MV-4-11 (cell line): ENCODE results near the gene DHRS13.
"Not testable (repeated sequence)": the region's sequence is repeated elsewhere in the genome, so short reads cannot be mapped to it uniquely, and the experiment has no call there.

Experiments
- DNase-seq: peaks from one replicate; lab custom pipeline; 2025; lab: John Stamatoyannopoulos, UW

DHRS13 gene

GRCh38 chr17:28857905-28858800, 44.7 kb downstream of the DHRS13 start:
- no peak for DNase-seq

DNA sequence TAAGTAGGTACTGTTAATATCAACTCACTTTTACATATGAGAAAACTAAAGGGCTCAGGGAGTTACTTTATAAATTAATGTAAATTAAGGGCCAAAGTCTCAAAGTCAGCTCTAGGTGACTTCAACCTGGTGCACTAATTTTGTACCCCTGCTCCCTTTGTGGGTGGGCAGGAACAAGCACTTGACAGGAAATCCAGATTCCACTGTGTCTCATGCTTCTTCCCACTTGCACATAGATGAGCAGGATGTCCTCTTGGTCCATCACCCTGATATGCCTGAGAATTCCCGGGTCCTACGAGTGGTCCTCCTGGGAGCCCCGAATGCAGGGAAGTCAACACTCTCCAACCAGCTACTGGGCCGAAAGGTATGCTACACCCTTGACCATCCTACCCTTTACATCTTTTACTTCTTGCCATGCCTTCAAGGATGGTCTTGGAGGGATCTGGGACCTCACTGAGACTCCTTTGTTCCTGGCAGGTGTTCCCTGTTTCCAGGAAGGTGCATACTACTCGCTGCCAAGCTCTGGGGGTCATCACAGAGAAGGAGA, 46.8 kb downstream of the DHRS13 start:
- no peak for DNase-seq

GRCh38 chr17:28855336-28855679, 47.6 kb downstream of the DHRS13 start:
- DNase-seq, result no peak

DNA sequence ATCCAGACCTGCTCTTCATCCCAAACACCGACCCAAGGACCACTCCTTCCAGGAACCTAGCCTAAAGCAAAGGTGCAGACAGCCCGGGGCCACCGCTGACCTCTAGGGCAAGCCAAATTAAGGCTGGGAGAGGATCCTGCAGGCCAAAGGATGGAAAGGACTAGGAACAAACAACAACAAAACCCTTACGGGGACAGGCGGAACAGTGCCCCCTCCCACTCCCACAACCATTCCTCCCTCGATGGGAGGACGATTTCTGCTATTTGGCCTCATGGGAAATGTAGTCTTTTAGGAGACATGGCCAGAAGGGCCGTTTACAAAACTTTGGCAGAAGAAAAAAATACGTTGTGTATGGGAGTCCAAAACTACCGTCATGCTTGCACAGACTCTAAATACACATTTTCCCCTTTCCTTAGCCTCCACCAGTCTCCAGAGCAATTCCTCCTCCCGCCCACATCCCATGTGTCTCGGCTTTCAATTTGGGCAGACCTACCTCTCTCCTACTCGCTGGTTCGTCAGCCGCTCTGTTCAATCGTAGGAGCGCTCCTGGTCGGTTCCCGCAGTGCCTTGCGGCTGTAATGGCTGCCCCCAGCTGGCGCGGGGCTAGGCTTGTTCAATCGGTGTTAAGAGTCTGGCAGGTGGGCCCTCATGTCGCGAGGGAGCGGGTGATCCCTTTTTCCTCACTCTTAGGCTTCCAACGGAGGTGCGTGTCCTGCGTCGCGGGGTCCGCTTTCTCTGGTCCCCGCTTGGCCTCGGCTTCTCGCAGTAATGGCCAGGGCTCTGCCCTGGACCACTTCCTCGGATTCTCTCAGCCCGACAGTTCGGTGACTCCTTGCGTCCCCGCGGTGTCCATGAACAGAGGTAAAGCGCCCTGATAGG, 48.2 kb downstream of the DHRS13 start, which contains the start of gene ERAL1:
Gene ERAL1 (plus strand): TSS at position 560 of the 879 bp plus-strand sequence. CDS start 19 bp downstream, at position 579.
- DNase-seq, result peak; percentile 83

- DNase-seq, result no peak
Observed at GRCh38 chr17:28853295-28853694, 49.6 kb downstream of the DHRS13 start.

DNA sequence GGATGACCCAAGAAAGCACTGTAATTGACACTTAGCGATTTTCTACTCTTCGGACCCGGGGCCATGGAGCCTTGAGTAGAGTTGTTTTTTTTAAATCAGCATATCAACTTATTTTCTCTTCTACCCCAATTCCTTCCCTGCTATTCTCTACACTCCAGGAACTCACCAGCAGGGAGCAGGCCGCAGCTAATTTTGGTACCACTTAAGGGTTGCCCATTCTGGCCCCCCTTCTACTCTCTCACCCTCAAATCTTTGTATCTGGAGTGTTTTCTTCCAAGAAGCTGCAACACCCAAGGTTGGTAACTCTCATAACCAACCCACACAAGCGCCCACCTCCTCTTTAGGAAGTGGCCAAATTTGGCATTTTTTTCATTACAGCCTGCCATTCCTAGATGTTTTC, 53.6 kb downstream of the DHRS13 start:
- DNase-seq, result no peak

DNA sequence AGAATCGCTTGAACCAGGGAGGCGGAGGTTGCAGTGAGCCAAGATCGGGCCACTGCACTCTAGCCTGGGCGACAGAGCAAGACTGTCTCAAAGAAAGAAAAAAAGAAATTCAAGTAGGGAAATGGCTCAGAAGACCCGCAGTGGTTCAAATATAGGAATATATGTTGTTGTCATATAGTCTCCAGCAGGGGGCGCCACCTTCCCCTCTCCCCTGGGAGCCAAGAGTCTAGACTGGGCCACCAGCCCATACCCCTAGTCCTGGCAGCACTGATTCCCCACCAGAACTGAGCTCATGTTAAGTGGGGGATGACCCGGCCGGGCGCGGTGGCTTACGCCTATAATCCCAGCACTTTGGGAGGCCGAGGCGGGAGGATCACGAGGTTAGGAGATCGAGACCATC, 54.2 kb downstream of the DHRS13 start:
- not testable (repeated sequence) for DNase-seq
